Ishikawa (cell line): ENCODE measurements around the gene TMIGD1.

Experiments
- CEBPB ChIP-seq: IDR thresholded peaks from 2 replicates; pipeline ENCODE4 v1.6.1; 2012
- CREB1 ChIP-seq: IDR thresholded peaks from 2 replicates; pipeline ENCODE4 v1.6.1; 2012; ENCODE audit warnings: low read depth
- EGR1 ChIP-seq: IDR thresholded peaks from 2 replicates; pipeline ENCODE4 v1.6.1; 2012
- EP300 ChIP-seq: IDR thresholded peaks from 2 replicates; pipeline ENCODE4 v1.6.1; 2012; ENCODE audit warnings: borderline replicate concordance
- FOXM1 ChIP-seq: IDR thresholded peaks from 2 replicates; pipeline ENCODE4 v1.6.1; 2012; ENCODE audit warnings: low read depth, borderline replicate concordance
- NFIC ChIP-seq: IDR thresholded peaks from 2 replicates; pipeline ENCODE4 v1.6.1; 2012
- RAD21 ChIP-seq: IDR thresholded peaks from 2 replicates; pipeline ENCODE4 v1.6.1; 2012; ENCODE audit warnings: low read depth
- TAF1 ChIP-seq: IDR thresholded peaks from 2 replicates; pipeline ENCODE4 v1.6.1; 2012; ENCODE audit warnings: low read depth, mild to moderate bottlenecking
- TCF12 ChIP-seq: IDR thresholded peaks from 2 replicates; pipeline ENCODE4 v1.6.1; 2012; ENCODE audit warnings: low read depth
- TEAD4 ChIP-seq: IDR thresholded peaks from 2 replicates; pipeline ENCODE4 v1.6.1; 2012
- YY1 ChIP-seq: IDR thresholded peaks from 2 replicates; pipeline ENCODE4 v1.6.1; 2012; ENCODE audit warnings: low read depth
- ZBTB7A ChIP-seq: IDR thresholded peaks from 2 replicates; pipeline ENCODE4 v1.6.1; 2012; ENCODE audit warnings: low read depth
- TF ChIP-seq, protein P1 (sequence below): IDR thresholded peaks from 2 replicates; pipeline ENCODE4 v1.6.1; 2012; ENCODE audit warnings: low read depth, mild to moderate bottlenecking
- TF ChIP-seq, protein P2 (sequence below): IDR thresholded peaks from 2 replicates; pipeline ENCODE4 v1.6.1; 2012
- TF ChIP-seq, protein P3 (sequence below): IDR thresholded peaks from 2 replicates; pipeline ENCODE4 v1.6.1; 2012

Gene TMIGD1

DNA sequence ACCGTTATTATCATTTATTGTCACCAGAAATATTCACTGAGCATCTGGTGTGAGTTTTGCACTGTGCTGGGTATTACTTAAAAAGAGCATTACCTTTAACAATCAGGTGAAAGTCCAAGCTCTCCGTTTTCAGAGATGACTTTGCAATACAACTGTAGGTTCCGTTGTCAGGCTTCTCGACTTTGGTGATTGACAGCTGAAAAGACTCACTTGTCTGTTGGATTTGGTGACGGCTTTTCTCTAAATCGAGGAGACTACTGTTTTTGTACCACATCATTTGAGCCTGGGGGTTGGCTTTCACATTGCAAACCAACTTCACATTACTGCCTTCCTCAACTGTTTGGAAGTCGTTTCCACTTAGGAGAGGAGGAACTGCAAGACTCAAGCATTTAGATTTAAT is 9.1 kb downstream of the TMIGD1 start:
- TF ChIP-seq TEAD4 (no peak), EP300 (no peak), EGR1 (no peak), ZBTB7A (no peak), TAF1 (no peak), YY1 (no peak), TCF12 (no peak)
- TF ChIP-seq, protein P1, sequence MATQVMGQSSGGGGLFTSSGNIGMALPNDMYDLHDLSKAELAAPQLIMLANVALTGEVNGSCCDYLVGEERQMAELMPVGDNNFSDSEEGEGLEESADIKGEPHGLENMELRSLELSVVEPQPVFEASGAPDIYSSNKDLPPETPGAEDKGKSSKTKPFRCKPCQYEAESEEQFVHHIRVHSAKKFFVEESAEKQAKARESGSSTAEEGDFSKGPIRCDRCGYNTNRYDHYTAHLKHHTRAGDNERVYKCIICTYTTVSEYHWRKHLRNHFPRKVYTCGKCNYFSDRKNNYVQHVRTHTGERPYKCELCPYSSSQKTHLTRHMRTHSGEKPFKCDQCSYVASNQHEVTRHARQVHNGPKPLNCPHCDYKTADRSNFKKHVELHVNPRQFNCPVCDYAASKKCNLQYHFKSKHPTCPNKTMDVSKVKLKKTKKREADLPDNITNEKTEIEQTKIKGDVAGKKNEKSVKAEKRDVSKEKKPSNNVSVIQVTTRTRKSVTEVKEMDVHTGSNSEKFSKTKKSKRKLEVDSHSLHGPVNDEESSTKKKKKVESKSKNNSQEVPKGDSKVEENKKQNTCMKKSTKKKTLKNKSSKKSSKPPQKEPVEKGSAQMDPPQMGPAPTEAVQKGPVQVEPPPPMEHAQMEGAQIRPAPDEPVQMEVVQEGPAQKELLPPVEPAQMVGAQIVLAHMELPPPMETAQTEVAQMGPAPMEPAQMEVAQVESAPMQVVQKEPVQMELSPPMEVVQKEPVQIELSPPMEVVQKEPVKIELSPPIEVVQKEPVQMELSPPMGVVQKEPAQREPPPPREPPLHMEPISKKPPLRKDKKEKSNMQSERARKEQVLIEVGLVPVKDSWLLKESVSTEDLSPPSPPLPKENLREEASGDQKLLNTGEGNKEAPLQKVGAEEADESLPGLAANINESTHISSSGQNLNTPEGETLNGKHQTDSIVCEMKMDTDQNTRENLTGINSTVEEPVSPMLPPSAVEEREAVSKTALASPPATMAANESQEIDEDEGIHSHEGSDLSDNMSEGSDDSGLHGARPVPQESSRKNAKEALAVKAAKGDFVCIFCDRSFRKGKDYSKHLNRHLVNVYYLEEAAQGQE = no peak

DNA sequence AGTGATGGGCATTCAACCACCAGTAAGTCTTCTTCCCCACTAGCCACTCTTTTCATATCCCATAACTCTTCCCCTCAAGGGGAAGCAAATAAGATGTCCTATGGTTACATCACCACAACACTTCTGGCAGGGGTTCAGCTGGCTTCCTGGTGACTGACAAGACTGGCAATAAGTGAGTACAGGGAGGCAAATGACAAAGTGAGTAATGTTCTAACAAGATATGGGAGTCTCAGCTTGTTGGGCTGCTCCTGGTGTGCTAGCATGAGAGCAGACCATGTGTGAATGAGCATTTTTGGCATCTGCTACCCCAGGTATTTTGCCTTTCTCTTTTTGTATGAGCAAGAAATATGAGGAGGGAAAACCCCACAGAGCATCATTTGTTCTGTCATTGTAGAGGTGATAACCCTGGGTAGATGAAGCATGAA is 9.9 kb downstream of the TMIGD1 start:
- TF ChIP-seq EP300 (no peak), TAF1 (no peak), CEBPB (no peak), YY1 (no peak), NFIC (no peak), TEAD4 (no peak), EGR1 (no peak), ZBTB7A (no peak), CREB1 (no peak), FOXM1 (no peak)
- TF ChIP-seq, protein P1 = no peak
- TF ChIP-seq, protein P2, sequence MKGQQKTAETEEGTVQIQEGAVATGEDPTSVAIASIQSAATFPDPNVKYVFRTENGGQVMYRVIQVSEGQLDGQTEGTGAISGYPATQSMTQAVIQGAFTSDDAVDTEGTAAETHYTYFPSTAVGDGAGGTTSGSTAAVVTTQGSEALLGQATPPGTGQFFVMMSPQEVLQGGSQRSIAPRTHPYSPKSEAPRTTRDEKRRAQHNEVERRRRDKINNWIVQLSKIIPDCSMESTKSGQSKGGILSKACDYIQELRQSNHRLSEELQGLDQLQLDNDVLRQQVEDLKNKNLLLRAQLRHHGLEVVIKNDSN = no peak
- TF ChIP-seq, protein P3, sequence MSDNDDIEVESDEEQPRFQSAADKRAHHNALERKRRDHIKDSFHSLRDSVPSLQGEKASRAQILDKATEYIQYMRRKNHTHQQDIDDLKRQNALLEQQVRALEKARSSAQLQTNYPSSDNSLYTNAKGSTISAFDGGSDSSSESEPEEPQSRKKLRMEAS = no peak

DNA sequence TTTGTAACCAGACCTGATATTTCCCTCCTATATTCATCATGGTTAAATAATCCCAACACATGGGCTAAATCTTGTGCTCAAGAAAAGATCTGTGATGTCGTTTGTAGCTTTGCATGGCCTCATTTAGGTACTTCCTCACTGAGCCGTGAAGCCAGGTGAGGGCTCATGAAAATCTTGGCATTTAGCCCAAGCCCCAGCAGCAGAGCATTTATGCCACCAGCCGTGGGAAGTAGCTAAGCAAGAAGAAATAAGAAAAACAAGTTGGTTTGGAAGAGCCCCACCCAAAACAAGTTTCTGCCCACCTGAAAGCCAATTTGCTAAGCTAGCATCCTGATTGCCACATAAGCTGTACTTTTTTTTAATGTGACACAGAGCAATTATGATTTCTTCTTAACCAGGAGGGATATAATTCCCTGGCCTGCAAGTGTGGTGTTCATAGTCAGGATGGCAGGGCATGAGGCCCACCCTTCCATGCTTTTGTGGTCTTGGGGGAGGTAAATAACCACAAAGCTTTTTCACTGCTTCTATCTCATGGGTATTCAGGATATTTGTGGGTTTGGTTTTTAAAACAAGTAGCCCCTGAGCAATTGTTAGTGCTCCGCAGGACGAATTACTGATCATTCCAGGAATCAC is 10.5 kb downstream of the TMIGD1 start:
- TF ChIP-seq, protein P1 = no peak
- TF ChIP-seq YY1 (no peak), NFIC (peak; percentile 73)

DNA sequence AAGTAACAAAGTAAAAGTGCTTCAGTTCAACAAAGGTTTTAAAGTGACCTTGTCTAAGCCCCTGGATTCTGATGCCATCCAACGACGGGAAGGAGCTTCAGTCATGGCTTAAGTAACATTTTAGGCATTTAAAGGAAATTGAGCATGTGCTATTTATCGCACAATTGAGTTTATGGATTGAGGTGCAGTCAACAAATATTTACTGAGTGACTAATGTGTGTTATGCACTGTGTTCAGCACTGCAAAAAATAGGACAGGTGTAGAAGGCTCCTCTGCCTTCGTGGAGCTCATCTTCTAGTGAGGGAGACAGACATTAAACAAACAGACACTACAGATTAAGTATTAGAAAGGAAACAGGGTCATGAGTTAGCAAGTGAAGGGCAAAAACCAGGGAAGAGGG is 12.5 kb downstream of the TMIGD1 start:
- TF ChIP-seq, protein P3 = no peak
- TF ChIP-seq ZBTB7A (no peak), TCF12 (no peak), TAF1 (no peak), NFIC (no peak), CEBPB (no peak), FOXM1 (no peak), YY1 (no peak), CREB1 (no peak), TEAD4 (no peak), RAD21 (no peak)
- TF ChIP-seq, protein P1 = no peak
- TF ChIP-seq, protein P2 = no peak
